H9 (cell line): ENCODE data around the gene MORN5. TPM values are rescaled to one million over a fixed set of nuclear protein-coding genes. Genes with fewer than 3 reads are reported as not detected.

Experiments
- DNase-seq: peaks from one replicate; pipeline ENCODE4 v3.0.0-alpha.2; 2017
- H2AFZ ChIP-seq: one replicate; pipeline ENCODE4 v1.6.1; 2013; ENCODE audit warnings: mild to moderate bottlenecking, low read length, control low read depth, moderate library complexity
- H2AK5ac ChIP-seq: 2 replicates; pipeline ENCODE4 v1.6.1; 2013; ENCODE audit warnings: low read length, control low read depth, mixed read lengths; ENCODE audit not compliant: insufficient read length
- H2BK120ac ChIP-seq: one replicate; pipeline ENCODE4 v1.6.1; 2013; ENCODE audit warnings: low read depth, mild to moderate bottlenecking, low read length, control low read depth, inconsistent platforms; ENCODE audit not compliant: poor library complexity, severe bottlenecking
- H2BK12ac ChIP-seq: 2 replicates; pipeline ENCODE4 v1.6.1; 2013; ENCODE audit warnings: low read length, control low read depth, mixed read lengths, low read depth; ENCODE audit not compliant: insufficient read length
- H2BK15ac ChIP-seq: 2 replicates; pipeline ENCODE4 v1.6.1; 2013; ENCODE audit warnings: low read depth, low read length, control low read depth
- H2BK20ac ChIP-seq: one replicate; pipeline ENCODE4 v1.6.1; 2013; ENCODE audit warnings: low read depth, mild to moderate bottlenecking, low read length, control low read depth, inconsistent platforms; ENCODE audit not compliant: poor library complexity, severe bottlenecking
- H2BK5ac ChIP-seq: 2 replicates; pipeline ENCODE4 v1.6.1; 2013; ENCODE audit warnings: low read length, control low read depth, mixed read lengths; ENCODE audit not compliant: insufficient read length
- H3K14ac ChIP-seq: 2 replicates; pipeline ENCODE4 v1.6.1; 2013; ENCODE audit warnings: low read length, control low read depth; ENCODE audit not compliant: insufficient read depth
- H3K18ac ChIP-seq: 2 replicates; pipeline ENCODE4 v1.6.1; 2013; ENCODE audit warnings: low read depth, mild to moderate bottlenecking, mixed read lengths, low read length, control low read depth; ENCODE audit not compliant: insufficient read length
- H3K23ac ChIP-seq: 2 replicates; pipeline ENCODE4 v1.6.1; 2013; ENCODE audit warnings: low read length, control low read depth, mixed read lengths, low read depth; ENCODE audit not compliant: insufficient read length
- H3K23me2 ChIP-seq: 2 replicates; pipeline ENCODE4 v1.6.1; 2013; ENCODE audit warnings: low read depth, mild to moderate bottlenecking, mixed read lengths, low read length, control low read depth; ENCODE audit not compliant: insufficient read length, poor library complexity, severe bottlenecking
- H3K27ac ChIP-seq: 2 replicates; pipeline ENCODE4 v1.5.1; 2013; ENCODE audit warnings: low read length, control low read depth, mixed read lengths, low read depth; ENCODE audit not compliant: insufficient read length
- H3K27me3 ChIP-seq: 2 replicates; pipeline ENCODE4 v1.6.1; 2013; ENCODE audit warnings: low read length, control low read depth, inconsistent platforms; ENCODE audit not compliant: insufficient read depth
- H3K4ac ChIP-seq: 2 replicates; pipeline ENCODE4 v1.6.1; 2013; ENCODE audit warnings: low read depth, mild to moderate bottlenecking, control low read depth, inconsistent platforms, low read length, moderate library complexity
- H3K4me1 ChIP-seq: 2 replicates; pipeline ENCODE4 v1.6.1; 2013; ENCODE audit warnings: low read length, control low read depth, inconsistent platforms; ENCODE audit not compliant: insufficient read depth
- H3K4me2 ChIP-seq: 2 replicates; pipeline ENCODE4 v1.6.1; 2013; ENCODE audit warnings: low read length, control low read depth, mixed read lengths; ENCODE audit not compliant: insufficient read length, insufficient read depth
- H3K56ac ChIP-seq: 2 replicates; pipeline ENCODE4 v1.6.1; 2013; ENCODE audit warnings: low read depth, mild to moderate bottlenecking, mixed read lengths, low read length, control low read depth; ENCODE audit not compliant: insufficient read length
- H3K79me1 ChIP-seq: 2 replicates; pipeline ENCODE4 v1.6.1; 2013; ENCODE audit warnings: low read depth, mild to moderate bottlenecking, moderate library complexity, low read length, control low read depth, inconsistent platforms; ENCODE audit not compliant: insufficient read depth, poor library complexity, severe bottlenecking
- H3K79me2 ChIP-seq: 2 replicates; pipeline ENCODE4 v1.6.1; 2013; ENCODE audit warnings: low read length, control low read depth, inconsistent platforms; ENCODE audit not compliant: insufficient read depth
- H3K9ac ChIP-seq: 2 replicates; pipeline ENCODE4 v1.6.1; 2013; ENCODE audit warnings: low read length, control low read depth, mixed read lengths; ENCODE audit not compliant: insufficient read length; ENCODE audit errors: extremely low read depth
- H3K9me3 ChIP-seq: one replicate; pipeline ENCODE4 v1.6.1; 2013; ENCODE audit warnings: low read depth, low read length, inconsistent platforms; ENCODE audit not compliant: control insufficient read depth
- H3T11ph ChIP-seq: one replicate; pipeline ENCODE4 v1.6.1; 2013; ENCODE audit warnings: mild to moderate bottlenecking, low read length, control low read depth, inconsistent platforms
- H4K20me1 ChIP-seq: one replicate; pipeline ENCODE4 v1.6.1; 2013; ENCODE audit not compliant: control insufficient read depth, insufficient read length, insufficient read depth
- H4K5ac ChIP-seq: 2 replicates; pipeline ENCODE4 v1.6.1; 2013; ENCODE audit warnings: low read depth, mild to moderate bottlenecking, mixed read lengths, low read length, control low read depth; ENCODE audit not compliant: insufficient read length
- H4K8ac ChIP-seq: replicated peaks from 2 replicates; pipeline ENCODE4 v1.6.1; 2013; ENCODE audit warnings: low read length, control low read depth, mixed read lengths, low read depth; ENCODE audit not compliant: insufficient read length
- H4K91ac ChIP-seq: 2 replicates; pipeline ENCODE4 v1.6.1; 2013; ENCODE audit warnings: low read depth, mild to moderate bottlenecking, moderate library complexity, mixed read lengths, low read length, control low read depth; ENCODE audit not compliant: insufficient read length
- H3K27ac Mint-ChIP-seq, 3 experiments: 2 replicates in 2 of 3; 3 replicates in 1 of 3; pipeline ENCODE4 v1.8.0; 2020 to 2021; ENCODE audit warnings: mixed read lengths in 3 of 3, mild to moderate bottlenecking in 1 of 3, moderate library complexity in 1 of 3
- H3K27me3 Mint-ChIP-seq: 2 replicates; pipeline ENCODE4 v1.8.0; 2021; ENCODE audit warnings: low read depth, mild to moderate bottlenecking, moderate library complexity, mixed read lengths
- H3K36me3 Mint-ChIP-seq, 3 experiments: 2 replicates in 2 of 3; 3 replicates in 1 of 3; pipeline ENCODE4 v1.8.0; 2020 to 2021; ENCODE audit warnings: low read depth in 3 of 3, mixed read lengths in 3 of 3; ENCODE audit not compliant: insufficient read depth in 1 of 3
- H3K4me1 Mint-ChIP-seq, 2 experiments: 2 replicates each; pipeline ENCODE4 v1.8.0; 2020; ENCODE audit warnings: mixed read lengths in 2 of 2
- H3K4me3 Mint-ChIP-seq, 2 experiments: 2 replicates in 1 of 2; 3 replicates in 1 of 2; pipeline ENCODE4 v1.8.0; 2020 to 2021; ENCODE audit warnings: mild to moderate bottlenecking in 2 of 2, mixed read lengths in 2 of 2, moderate library complexity in 1 of 2
- H3K9me3 Mint-ChIP-seq, 2 experiments: 2 replicates in 1 of 2; 3 replicates in 1 of 2; pipeline ENCODE4 v1.8.0; 2020; ENCODE audit warnings: mild to moderate bottlenecking in 2 of 2, mixed read lengths in 2 of 2, moderate library complexity in 1 of 2
- WGBS: extraction: QIAGEN DNeasy Blood & Tissue Kit; methylation state at CpG from one replicate; pipeline ENCODE4 v1.1.7; 2013; ENCODE audit warnings: missing lambda C conversion rate, low lambda C conversion rate, mixed read lengths; ENCODE audit not compliant: insufficient read length; ENCODE audit errors: extremely low coverage; 5-methylcytosine and 5-hydroxymethylcytosine counted together
- total RNA-seq: library from RNA; stranded (reverse); gene quantifications from 2 replicates; pipeline ENCODE4 v1.2.1, GENCODE V29; 2021
- TF ChIP-seq, protein P1 (sequence below): fragments of 200-600 bp; sonication (generic); conservative IDR thresholded peaks from 3 replicates; pipeline ENCODE4 v1.8.0; 2021; ENCODE audit warnings: antibody characterized with exemption, mild to moderate bottlenecking

MORN5 gene
- total RNA-seq, 1 experiment from 2014 or later = not detected

DNA sequence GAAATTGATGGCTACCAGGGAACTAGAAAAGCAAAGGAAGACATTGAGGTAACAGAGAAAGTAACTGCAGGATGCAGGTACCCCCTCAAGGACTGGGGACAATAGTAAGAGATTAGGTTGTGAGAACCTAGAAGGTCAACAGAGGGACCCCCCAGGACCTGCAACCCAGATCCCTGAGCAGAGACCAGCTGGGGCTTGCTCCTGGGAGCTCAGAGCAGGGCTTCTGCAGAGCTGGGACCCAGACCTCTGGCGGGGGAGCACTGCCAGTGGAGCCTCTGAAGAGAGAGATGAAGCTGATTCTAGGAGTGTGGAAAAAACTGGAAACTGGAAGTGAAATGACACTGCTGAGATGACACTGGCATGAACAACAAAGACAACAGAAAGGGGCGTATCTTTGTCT, 17.2 kb downstream of the MORN5 start:
- H3K9me3 Mint-ChIP-seq = no peaks in the 10 kb centered on the region
- Histone ChIP-seq H3K4me2 (no peak overlapping the region), H2BK12ac (no peak overlapping the region), H3K4me1 (no peaks in the 10 kb centered on the region), H2AFZ (no peak overlapping the region), H3K56ac (no peak overlapping the region), H4K20me1 (no peaks in the 10 kb centered on the region), H3K27ac (no peak overlapping the region), H2BK5ac (no peak overlapping the region), H4K8ac (no peak overlapping the region), H3K9me3 (no peaks in the 10 kb centered on the region), H2AK5ac (no peak overlapping the region), H3K23ac (no peak overlapping the region), H3K79me1 (no peaks in the 10 kb centered on the region), H2BK120ac (no peak overlapping the region), H4K91ac (no peak overlapping the region), H2BK15ac (no peak overlapping the region), H3T11ph (no peak overlapping the region), H3K4ac (no peak overlapping the region), H3K79me2 (no peaks in the 10 kb centered on the region), H3K27me3 (no peaks in the 10 kb centered on the region), H3K14ac (no peak overlapping the region), H3K18ac (no peak overlapping the region), H3K9ac (no peak overlapping the region), H3K23me2 (no peaks in the 10 kb centered on the region), H2BK20ac (no peak overlapping the region), H4K5ac (no peak overlapping the region)
- DNase-seq = peak; percentile 13
- H3K27ac Mint-ChIP-seq = no peak overlapping the region; a peak in 1 of 7 replicates
- peaks cover 0 to 12% of the 10 kb centered on the region in 2 experiments; a peak in 1 of 4 replicates for H3K4me1 Mint-ChIP-seq
- peaks cover 12% of the 10 kb centered on the region for H3K27me3 Mint-ChIP-seq
- H3K36me3 Mint-ChIP-seq = no peaks in the 10 kb centered on the region
- WGBS = no CpG with 5 or more reads among the region's 2 CpGs
- no peak overlapping the region for H3K4me3 Mint-ChIP-seq
- TF ChIP-seq, protein P1, sequence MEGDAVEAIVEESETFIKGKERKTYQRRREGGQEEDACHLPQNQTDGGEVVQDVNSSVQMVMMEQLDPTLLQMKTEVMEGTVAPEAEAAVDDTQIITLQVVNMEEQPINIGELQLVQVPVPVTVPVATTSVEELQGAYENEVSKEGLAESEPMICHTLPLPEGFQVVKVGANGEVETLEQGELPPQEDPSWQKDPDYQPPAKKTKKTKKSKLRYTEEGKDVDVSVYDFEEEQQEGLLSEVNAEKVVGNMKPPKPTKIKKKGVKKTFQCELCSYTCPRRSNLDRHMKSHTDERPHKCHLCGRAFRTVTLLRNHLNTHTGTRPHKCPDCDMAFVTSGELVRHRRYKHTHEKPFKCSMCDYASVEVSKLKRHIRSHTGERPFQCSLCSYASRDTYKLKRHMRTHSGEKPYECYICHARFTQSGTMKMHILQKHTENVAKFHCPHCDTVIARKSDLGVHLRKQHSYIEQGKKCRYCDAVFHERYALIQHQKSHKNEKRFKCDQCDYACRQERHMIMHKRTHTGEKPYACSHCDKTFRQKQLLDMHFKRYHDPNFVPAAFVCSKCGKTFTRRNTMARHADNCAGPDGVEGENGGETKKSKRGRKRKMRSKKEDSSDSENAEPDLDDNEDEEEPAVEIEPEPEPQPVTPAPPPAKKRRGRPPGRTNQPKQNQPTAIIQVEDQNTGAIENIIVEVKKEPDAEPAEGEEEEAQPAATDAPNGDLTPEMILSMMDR = no peak
